Measurements from ENCODE around the gene ZNF205. TPM values are rescaled to one million over a fixed set of nuclear protein-coding genes. Genes with fewer than 3 reads are reported as not detected.

ZNF205 gene
- total RNA-seq, 1 donor from 2014 or later = 5.4 TPM

DNA sequence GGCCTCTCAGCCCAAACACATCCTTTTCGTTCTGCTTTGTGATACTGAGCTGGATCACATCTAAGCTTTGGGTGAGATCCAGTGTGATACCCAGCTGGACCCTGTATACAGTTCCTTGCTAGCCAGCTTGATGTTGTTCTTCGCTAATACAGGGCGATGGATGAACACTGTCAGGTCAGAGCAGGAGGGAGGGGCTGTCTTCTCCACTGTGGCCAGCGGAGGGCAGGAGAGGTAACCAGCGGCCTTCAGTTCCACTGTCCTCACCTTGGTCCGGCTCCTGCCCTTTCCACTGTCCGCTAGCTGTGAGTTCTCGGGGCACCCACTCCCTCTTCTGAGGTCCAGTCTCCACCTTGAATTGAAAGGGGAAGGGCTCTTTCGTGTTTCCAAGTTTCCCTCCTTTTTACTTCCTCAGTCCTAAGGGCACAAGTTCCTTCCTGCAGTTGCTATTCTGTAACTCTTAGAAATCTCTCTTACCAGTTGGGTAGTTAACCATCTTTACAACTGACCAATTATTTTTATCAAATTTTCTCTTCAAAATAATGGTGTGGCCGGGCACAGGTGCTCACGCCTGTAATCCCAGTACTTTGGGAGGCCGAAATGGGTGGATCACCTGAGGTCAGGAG lies 19.5 kb downstream of the ZNF205 start:
- Mint-ChIP-seq H3K27me3 (ENCODE audit: insufficient read depth, low read depth) (peaks cover 9% of the 10 kb centered on the region), H3K4me1 (peaks cover 37% of the 10 kb centered on the region), H3K36me3 (peaks cover 10% of the 10 kb centered on the region), H3K4me3 (peak overlapping the region; percentile 58), H3K9me3 (no peaks in the 10 kb centered on the region), H3K27ac (no peak overlapping the region)
- Histone ChIP-seq H3K9ac (no peak overlapping the region), H3K4me3 (no peak overlapping the region), H2AFZ (replicated peaks) (no peak overlapping the region), H3K4me2 (no peak overlapping the region), H3K27ac (no peak overlapping the region), H3K9me3 (ENCODE audit: low read depth) (no peaks in the 10 kb centered on the region), H4K20me1 (ENCODE audit: low read depth) (peaks cover 37% of the 10 kb centered on the region), H3K4me1 (peaks cover 7% of the 10 kb centered on the region), H3K27me3 (no peaks in the 10 kb centered on the region), H3K79me2 (ENCODE audit: low read depth) (peaks cover 45% of the 10 kb centered on the region), H3F3A (ENCODE audit: low read depth) (peaks cover 77% of the 10 kb centered on the region), H3K36me3 (no peaks in the 10 kb centered on the region)
- DNase-seq (ENCODE audit: low spot score) = peak; percentile 78
- TF ChIP-seq, protein P1, sequence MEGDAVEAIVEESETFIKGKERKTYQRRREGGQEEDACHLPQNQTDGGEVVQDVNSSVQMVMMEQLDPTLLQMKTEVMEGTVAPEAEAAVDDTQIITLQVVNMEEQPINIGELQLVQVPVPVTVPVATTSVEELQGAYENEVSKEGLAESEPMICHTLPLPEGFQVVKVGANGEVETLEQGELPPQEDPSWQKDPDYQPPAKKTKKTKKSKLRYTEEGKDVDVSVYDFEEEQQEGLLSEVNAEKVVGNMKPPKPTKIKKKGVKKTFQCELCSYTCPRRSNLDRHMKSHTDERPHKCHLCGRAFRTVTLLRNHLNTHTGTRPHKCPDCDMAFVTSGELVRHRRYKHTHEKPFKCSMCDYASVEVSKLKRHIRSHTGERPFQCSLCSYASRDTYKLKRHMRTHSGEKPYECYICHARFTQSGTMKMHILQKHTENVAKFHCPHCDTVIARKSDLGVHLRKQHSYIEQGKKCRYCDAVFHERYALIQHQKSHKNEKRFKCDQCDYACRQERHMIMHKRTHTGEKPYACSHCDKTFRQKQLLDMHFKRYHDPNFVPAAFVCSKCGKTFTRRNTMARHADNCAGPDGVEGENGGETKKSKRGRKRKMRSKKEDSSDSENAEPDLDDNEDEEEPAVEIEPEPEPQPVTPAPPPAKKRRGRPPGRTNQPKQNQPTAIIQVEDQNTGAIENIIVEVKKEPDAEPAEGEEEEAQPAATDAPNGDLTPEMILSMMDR (IDR thresholded peaks at IDR 0.05) = peak; percentile 66
- TF ChIP-seq EZH2phosphoT487 (IDR thresholded peaks at IDR 0.05) = no peak

- peak overlapping the region; percentile 96 for H3K9ac ChIP-seq
- H3F3A ChIP-seq (ENCODE audit: low read depth) = peaks cover 60% of the 10 kb centered on the region
- TF ChIP-seq EZH2 (IDR thresholded peaks at IDR 0.05) (no peak), EZH2phosphoT487 (IDR thresholded peaks at IDR 0.05) (no peak)
- TF ChIP-seq, protein P1 (IDR thresholded peaks at IDR 0.05) = no peak
- peaks cover 7% of the 10 kb centered on the region for H3K4me1 ChIP-seq
- H3K27me3 Mint-ChIP-seq (ENCODE audit: insufficient read depth, low read depth) = peaks cover 9% of the 10 kb centered on the region
- peaks cover 27% of the 10 kb centered on the region for H3K4me1 Mint-ChIP-seq
- H3K9me3 Mint-ChIP-seq = no peaks in the 10 kb centered on the region
- H3K27ac ChIP-seq = peak overlapping the region; percentile 95
- peak overlapping the region; percentile 99 for H3K4me2 ChIP-seq
- H3K4me3 ChIP-seq = peak overlapping the region; percentile 97
- H3K36me3 ChIP-seq = no peaks in the 10 kb centered on the region
- DNase-seq (ENCODE audit: low spot score) = no peak
- H2AFZ ChIP-seq (replicated peaks) = peak overlapping the region; percentile 92
- no peaks in the 10 kb centered on the region for H3K27me3 ChIP-seq
- H3K79me2 ChIP-seq (ENCODE audit: low read depth) = peaks cover 45% of the 10 kb centered on the region
- peak overlapping the region; percentile 73 for H3K27ac Mint-ChIP-seq
- peaks cover 27% of the 10 kb centered on the region for H4K20me1 ChIP-seq (ENCODE audit: low read depth)
- peak overlapping the region; percentile 100 for H3K4me3 Mint-ChIP-seq
- H3K9me3 ChIP-seq (ENCODE audit: low read depth) = no peaks in the 10 kb centered on the region
- H3K36me3 Mint-ChIP-seq = peaks cover 6% of the 10 kb centered on the region
Measured at GRCh38 chr16:3133844-3134243, 21.5 kb downstream of the ZNF205 start.

- Histone ChIP-seq H3K79me2 (ENCODE audit: low read depth) (peaks cover 45% of the 10 kb centered on the region), H3K9ac (peak within 1 kb of the TSS; percentile 96), H3K9me3 (ENCODE audit: low read depth) (no peaks in the 10 kb centered on the region), H4K20me1 (ENCODE audit: low read depth) (peaks cover 21% of the 10 kb centered on the region), H3K27ac (peak within 1 kb of the TSS; percentile 95), H3K36me3 (no peaks in the 10 kb centered on the region), H3K4me3 (peak within 1 kb of the TSS; percentile 97), H3K27me3 (no peaks in the 10 kb centered on the region), H3F3A (ENCODE audit: low read depth) (peaks cover 53% of the 10 kb centered on the region), H3K4me2 (peak within 1 kb of the TSS; percentile 99), H2AFZ (replicated peaks) (peak within 1 kb of the TSS; percentile 92), H3K4me1 (peaks cover 7% of the 10 kb centered on the region)
- H3K27ac Mint-ChIP-seq = peak within 1 kb of the TSS; percentile 99
- H3K4me3 Mint-ChIP-seq = peak within 1 kb of the TSS; percentile 100
- H3K4me1 Mint-ChIP-seq = peaks cover 21% of the 10 kb centered on the region
- peaks cover 9% of the 10 kb centered on the region for H3K27me3 Mint-ChIP-seq (ENCODE audit: insufficient read depth, low read depth)
- TF ChIP-seq EZH2phosphoT487 (IDR thresholded peaks at IDR 0.05) (no peak), EZH2 (IDR thresholded peaks at IDR 0.05) (no peak)
- TF ChIP-seq, protein P1 (IDR thresholded peaks at IDR 0.05) = no peak
- H3K9me3 Mint-ChIP-seq = no peaks in the 10 kb centered on the region
- H3K36me3 Mint-ChIP-seq = peaks cover 6% of the 10 kb centered on the region
- peak; percentile 99 for DNase-seq (ENCODE audit: low spot score)
Measured at GRCh38 chr16:3134338-3135125, 22.1 kb downstream of the ZNF205 start, which contains the start of gene ZNF213. Gene ZNF213, plus strand, starts transcription at chr16:3135029. Its CDS starts 2,252 bp downstream, at chr16:3137281.
